Mesenchymal stem cell (in vitro differentiated cells and primary cell): Measurements from ENCODE around the gene KRT6C.

Source experiments
- DNase-seq: peaks from one replicate; pipeline ENCODE4 v3.0.0-alpha.2; 2013
- H2AFZ ChIP-seq: one replicate; pipeline ENCODE4 v1.6.1; 2013; ENCODE audit warnings: low read depth, mild to moderate bottlenecking, control low read depth, inconsistent platforms, low read length, moderate library complexity
- H2AK5ac ChIP-seq: 2 replicates; pipeline ENCODE4 v1.6.1; 2013; ENCODE audit warnings: low read length, moderate library complexity, mild to moderate bottlenecking, inconsistent platforms; ENCODE audit not compliant: severe bottlenecking
- H2BK120ac ChIP-seq: one replicate; pipeline ENCODE4 v1.6.1; 2013; ENCODE audit warnings: low read depth, mild to moderate bottlenecking, inconsistent platforms, low read length, moderate library complexity
- H2BK12ac ChIP-seq, 2 experiments: one replicate each; pipeline ENCODE4 v1.6.1; 2013; ENCODE audit warnings: inconsistent platforms in 2 of 2, low read length in 2 of 2, mild to moderate bottlenecking in 2 of 2, moderate library complexity in 2 of 2, control low read depth in 1 of 2
- H2BK15ac ChIP-seq: one replicate; pipeline ENCODE4 v1.6.1; 2013; ENCODE audit warnings: mild to moderate bottlenecking, low read depth, inconsistent platforms; ENCODE audit not compliant: poor library complexity, severe bottlenecking
- H2BK5ac ChIP-seq: 2 replicates; pipeline ENCODE4 v1.6.1; 2013; ENCODE audit warnings: low read depth, mild to moderate bottlenecking, low read length, control low read depth, inconsistent platforms; ENCODE audit not compliant: poor library complexity, severe bottlenecking
- H3K14ac ChIP-seq, 2 experiments: one replicate each; pipeline ENCODE4 v1.6.1; 2013; ENCODE audit warnings: inconsistent platforms in 2 of 2, low read length in 2 of 2, control low read depth in 1 of 2, mild to moderate bottlenecking in 1 of 2, moderate library complexity in 1 of 2
- H3K18ac ChIP-seq, 2 experiments: one replicate each; pipeline ENCODE4 v1.6.1; 2013; ENCODE audit warnings: inconsistent platforms in 2 of 2, low read length in 2 of 2, control low read depth in 1 of 2, low read depth in 1 of 2, mild to moderate bottlenecking in 1 of 2
- H3K23ac ChIP-seq, 2 experiments: one replicate each; pipeline ENCODE4 v1.6.1; 2013; ENCODE audit warnings: inconsistent platforms in 2 of 2, low read length in 2 of 2, mild to moderate bottlenecking in 2 of 2, moderate library complexity in 2 of 2, control low read depth in 1 of 2
- H3K27ac ChIP-seq: 2 replicates; pipeline ENCODE4 v1.5.1; 2013; ENCODE audit warnings: mild to moderate bottlenecking, moderate library complexity, low read length, control low read depth, inconsistent platforms; ENCODE audit not compliant: poor library complexity, severe bottlenecking
- H3K27me3 ChIP-seq, 2 experiments: 2 replicates each; pipeline versions ENCODE4 v1.6.1 to v1.7.0; 2013; ENCODE audit warnings: low read length in 2 of 2, mild to moderate bottlenecking in 2 of 2, moderate library complexity in 2 of 2, control low read depth in 1 of 2, inconsistent platforms in 1 of 2; ENCODE audit not compliant: control insufficient read depth in 1 of 2, insufficient read depth in 1 of 2
- H3K36me3 ChIP-seq, 2 experiments: 2 replicates each; pipeline versions ENCODE4 v1.6.1 to v1.7.0; 2013; ENCODE audit warnings: low read length in 2 of 2, control low read depth in 1 of 2, inconsistent platforms in 1 of 2, low read depth in 1 of 2, mild to moderate bottlenecking in 1 of 2; ENCODE audit not compliant: insufficient read depth in 2 of 2, control insufficient read depth in 1 of 2
- H3K4ac ChIP-seq, 2 experiments: one replicate each; pipeline ENCODE4 v1.6.1; 2013; ENCODE audit warnings: inconsistent platforms in 2 of 2, low read length in 2 of 2, mild to moderate bottlenecking in 2 of 2, moderate library complexity in 2 of 2, control low read depth in 1 of 2, low read depth in 1 of 2
- H3K4me1 ChIP-seq: 2 replicates; pipeline ENCODE4 v1.6.1; 2013; ENCODE audit warnings: low read depth, low read length, control low read depth; ENCODE audit not compliant: control insufficient read depth, insufficient read depth
- H3K4me2 ChIP-seq: 2 replicates; pipeline ENCODE4 v1.6.1; 2013; ENCODE audit warnings: low read length, mild to moderate bottlenecking, inconsistent platforms; ENCODE audit not compliant: poor library complexity, severe bottlenecking
- H3K4me3 ChIP-seq, 2 experiments: 2 replicates each; pipeline versions ENCODE4 v1.5.1 to v1.7.0; 2013; ENCODE audit warnings: low read length in 2 of 2, mild to moderate bottlenecking in 2 of 2, control low read depth in 1 of 2, low read depth in 1 of 2; ENCODE audit not compliant: insufficient read depth in 1 of 2
- H3K79me1 ChIP-seq: replicated peaks from 2 replicates; pipeline ENCODE4 v1.6.1; 2013; ENCODE audit warnings: mild to moderate bottlenecking, control low read depth, low read length, inconsistent platforms; ENCODE audit not compliant: poor library complexity, severe bottlenecking
- H3K9ac ChIP-seq: 2 replicates; pipeline ENCODE4 v1.7.0; 2013; ENCODE audit warnings: mild to moderate bottlenecking, low read length, moderate library complexity
- H3K9me3 ChIP-seq: 2 replicates; pipeline ENCODE4 v1.7.0; 2013; ENCODE audit warnings: mild to moderate bottlenecking, low read length; ENCODE audit not compliant: control insufficient read depth
- H4K8ac ChIP-seq: one replicate; pipeline ENCODE4 v1.6.1; 2013; ENCODE audit warnings: inconsistent platforms, mild to moderate bottlenecking, low read length, moderate library complexity
- H4K91ac ChIP-seq: one replicate; pipeline ENCODE4 v1.6.1; 2013; ENCODE audit warnings: mild to moderate bottlenecking, low read length, inconsistent platforms
- WGBS: methylation state at CpG from one replicate; pipeline ENCODE4 v1.1.7; 2013; ENCODE audit warnings: mixed read lengths; 5-methylcytosine and 5-hydroxymethylcytosine counted together

Gene KRT6C

DNA sequence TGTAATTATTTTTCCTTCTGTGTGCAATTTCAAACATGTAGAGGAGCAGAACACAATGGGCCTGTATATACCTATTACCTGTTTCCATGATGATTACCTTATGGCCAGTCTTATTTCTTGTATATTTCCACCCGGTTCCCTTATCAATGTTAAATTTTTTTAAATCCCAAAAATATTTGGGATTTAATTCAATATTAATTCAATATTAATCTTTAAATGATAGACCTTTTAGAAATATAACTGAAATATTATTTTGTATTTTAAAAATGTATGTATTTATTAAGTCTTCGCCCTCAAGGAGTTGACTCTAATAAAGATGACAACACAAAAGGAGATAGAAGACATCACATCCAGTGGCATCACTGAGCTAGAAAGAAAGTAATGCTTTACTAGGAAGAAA lies 607 bp upstream of the KRT6C start:
- H3K4ac ChIP-seq, result no peak overlapping the region
- WGBS, result no CpG with 5 or more reads among the region's 2 CpGs

DNA sequence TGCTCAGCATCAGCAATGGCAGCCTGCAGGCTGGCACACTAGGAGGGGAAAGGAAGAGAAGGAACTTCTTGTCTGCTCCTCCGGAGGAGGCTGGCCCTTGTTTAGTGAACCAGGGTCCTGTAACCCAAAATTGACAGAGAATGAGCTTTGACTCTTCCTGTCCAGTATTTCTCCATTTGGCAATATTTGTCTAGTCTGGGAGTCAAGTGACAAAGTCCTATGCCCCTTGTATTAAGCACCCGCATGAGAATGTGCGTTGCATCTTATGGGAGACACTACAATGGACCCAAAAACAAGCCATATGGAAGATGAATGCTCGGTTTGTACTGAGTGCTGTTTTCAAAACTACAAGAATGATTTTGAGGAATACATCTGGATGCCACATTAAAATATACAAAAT lies 3.8 kb downstream of the KRT6C start:
- Histone ChIP-seq H3K18ac (no peak overlapping the region), H4K91ac (no peak overlapping the region), H2BK5ac (no peak overlapping the region), H2BK120ac (no peak overlapping the region), H3K79me1 (no peaks in the 10 kb centered on the region), H3K27ac (no peak overlapping the region), H3K4me1 (no peaks in the 10 kb centered on the region), H3K36me3 (no peaks in the 10 kb centered on the region), H2AK5ac (no peak overlapping the region), H3K4ac (no peak overlapping the region), H4K8ac (no peak overlapping the region), H3K9me3 (no peaks in the 10 kb centered on the region), H2BK15ac (no peak overlapping the region), H3K23ac (no peak overlapping the region), H3K4me2 (no peak overlapping the region), H3K4me3 (no peak overlapping the region), H3K14ac (no peak overlapping the region), H3K27me3 (peaks cover 0 to 38% of the 10 kb centered on the region in 2 experiments), H2AFZ (no peak overlapping the region), H2BK12ac (no peak overlapping the region), H3K9ac (no peak overlapping the region)
- no peak for DNase-seq
- 95% methylated on average over 3 of the region's 4 CpGs for WGBS

More for the DNA sequence above, 607 bp upstream of the KRT6C start:
- H3K36me3 ChIP-seq, result no peaks in the 10 kb centered on the region
- H2AFZ ChIP-seq, result no peak overlapping the region
- no peak overlapping the region for H2BK5ac ChIP-seq
- H2AK5ac ChIP-seq, result no peak overlapping the region
- H4K91ac ChIP-seq, result no peak overlapping the region
- no peak overlapping the region for H2BK15ac ChIP-seq
- H3K4me1 ChIP-seq, result no peaks in the 10 kb centered on the region
- no peak overlapping the region for H3K9ac ChIP-seq
- no peak overlapping the region for H2BK120ac ChIP-seq
- no peak overlapping the region for H2BK12ac ChIP-seq
- H3K4me3 ChIP-seq, result no peak overlapping the region
- peaks cover 0 to 34% of the 10 kb centered on the region in 2 experiments for H3K27me3 ChIP-seq
- H3K9me3 ChIP-seq, result peaks cover 8% of the 10 kb centered on the region
- H3K14ac ChIP-seq, result no peak overlapping the region
- H3K23ac ChIP-seq, result no peak overlapping the region
- no peak for DNase-seq
- H3K79me1 ChIP-seq, result no peaks in the 10 kb centered on the region
- H3K27ac ChIP-seq, result no peak overlapping the region
- no peak overlapping the region for H3K18ac ChIP-seq
- H3K4me2 ChIP-seq, result no peak overlapping the region
- H4K8ac ChIP-seq, result no peak overlapping the region

DNA sequence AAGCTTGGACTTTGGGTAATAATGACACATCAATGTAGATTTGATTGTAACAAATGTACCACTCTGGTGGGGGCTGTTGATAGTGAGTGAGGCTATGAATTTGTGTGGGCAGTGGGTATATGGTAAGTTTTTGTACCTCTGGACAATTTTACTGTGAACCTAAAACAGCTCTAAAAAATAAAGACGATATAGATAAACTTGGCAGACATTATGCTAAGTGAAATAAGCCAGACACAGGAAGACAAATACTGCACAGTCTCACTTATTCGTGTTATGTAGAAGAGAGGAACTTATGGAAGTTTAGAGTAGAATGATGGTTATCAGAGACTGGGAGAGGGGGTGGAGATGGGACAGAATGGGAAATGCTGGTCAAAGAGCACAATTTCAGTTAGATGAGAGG lies 8.7 kb downstream of the KRT6C start:
- DNase-seq, result no peak

DNA sequence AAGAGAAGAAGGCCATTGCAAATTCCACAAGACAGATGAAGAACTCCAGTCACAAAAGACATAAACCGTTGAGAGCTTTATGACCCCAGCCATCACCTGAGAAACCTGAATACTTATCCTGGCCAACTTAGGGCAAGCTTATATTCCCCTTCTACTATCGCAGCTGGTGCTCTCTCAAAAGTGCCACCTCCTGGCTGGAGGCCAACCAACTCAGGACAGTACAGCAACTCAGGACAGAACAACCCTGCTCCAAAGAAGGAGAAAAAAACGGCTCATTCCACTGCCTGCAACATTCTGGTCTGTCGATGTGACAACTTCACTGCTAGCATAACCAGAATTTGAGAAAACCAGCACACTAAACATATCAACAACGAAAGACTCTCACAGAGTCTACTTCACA lies 11.9 kb downstream of the KRT6C start:
- Histone ChIP-seq H3K27ac (no peak overlapping the region), H3K27me3 (peaks cover 0 to 33% of the 10 kb centered on the region in 2 experiments), H4K91ac (no peak overlapping the region), H3K4ac (no peak overlapping the region), H2AFZ (no peak overlapping the region), H3K14ac (no peak overlapping the region), H3K9ac (no peak overlapping the region), H3K9me3 (no peaks in the 10 kb centered on the region), H2AK5ac (no peak overlapping the region), H3K4me2 (no peak overlapping the region), H3K36me3 (no peaks in the 10 kb centered on the region), H2BK5ac (no peak overlapping the region), H2BK120ac (no peak overlapping the region), H3K4me3 (no peak overlapping the region), H3K18ac (no peak overlapping the region), H3K79me1 (no peaks in the 10 kb centered on the region), H2BK15ac (no peak overlapping the region), H3K4me1 (no peaks in the 10 kb centered on the region), H4K8ac (no peak overlapping the region), H2BK12ac (no peak overlapping the region), H3K23ac (no peak overlapping the region)
- WGBS, result 55% methylated on average over 5 of the region's 5 CpGs
- no peak for DNase-seq

More for the DNA sequence above, 8.7 kb downstream of the KRT6C start:
- peaks cover 0 to 43% of the 10 kb centered on the region in 2 experiments for H3K27me3 ChIP-seq
- H2AK5ac ChIP-seq, result no peak overlapping the region
- H3K79me1 ChIP-seq, result no peaks in the 10 kb centered on the region
- H2BK5ac ChIP-seq, result no peak overlapping the region
- H2BK12ac ChIP-seq, result no peak overlapping the region
- H3K36me3 ChIP-seq, result no peaks in the 10 kb centered on the region
- H3K27ac ChIP-seq, result no peak overlapping the region
- H2AFZ ChIP-seq, result no peak overlapping the region
- no peak overlapping the region for H3K4me2 ChIP-seq
- no peaks in the 10 kb centered on the region for H3K9me3 ChIP-seq
- H3K4me1 ChIP-seq, result no peaks in the 10 kb centered on the region
- no peak overlapping the region for H3K23ac ChIP-seq
- H2BK120ac ChIP-seq, result no peak overlapping the region
- no peak overlapping the region for H3K4me3 ChIP-seq
- H3K4ac ChIP-seq, result no peak overlapping the region
- H3K9ac ChIP-seq, result no peak overlapping the region
- H4K91ac ChIP-seq, result no peak overlapping the region
- no peak overlapping the region for H4K8ac ChIP-seq
- WGBS, result 40% methylated on average over 2 of the region's 2 CpGs
- no peak overlapping the region for H2BK15ac ChIP-seq
- no peak overlapping the region for H3K18ac ChIP-seq
- H3K14ac ChIP-seq, result no peak overlapping the region
